Measurements from ENCODE around the gene GRIK1.

DNA sequence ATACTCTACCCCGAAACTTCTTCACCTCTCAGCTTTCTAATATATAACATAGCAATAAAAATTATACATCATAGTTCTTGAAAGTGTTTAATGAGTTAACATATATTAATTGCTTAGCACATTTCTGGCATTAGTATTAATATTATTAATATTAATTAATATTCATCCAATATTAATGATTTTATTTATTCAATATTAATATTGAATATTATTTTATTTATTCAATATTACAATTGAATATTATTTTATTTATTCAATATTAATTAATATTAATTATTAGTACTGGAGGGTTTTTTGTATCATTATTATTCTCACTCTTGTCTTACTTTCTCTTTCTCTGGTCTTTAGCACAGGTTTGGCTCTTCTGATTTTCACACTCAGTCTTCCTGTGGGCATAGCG is 105.2 kb downstream of the GRIK1 start:
- TF ChIP-seq, protein P1, sequence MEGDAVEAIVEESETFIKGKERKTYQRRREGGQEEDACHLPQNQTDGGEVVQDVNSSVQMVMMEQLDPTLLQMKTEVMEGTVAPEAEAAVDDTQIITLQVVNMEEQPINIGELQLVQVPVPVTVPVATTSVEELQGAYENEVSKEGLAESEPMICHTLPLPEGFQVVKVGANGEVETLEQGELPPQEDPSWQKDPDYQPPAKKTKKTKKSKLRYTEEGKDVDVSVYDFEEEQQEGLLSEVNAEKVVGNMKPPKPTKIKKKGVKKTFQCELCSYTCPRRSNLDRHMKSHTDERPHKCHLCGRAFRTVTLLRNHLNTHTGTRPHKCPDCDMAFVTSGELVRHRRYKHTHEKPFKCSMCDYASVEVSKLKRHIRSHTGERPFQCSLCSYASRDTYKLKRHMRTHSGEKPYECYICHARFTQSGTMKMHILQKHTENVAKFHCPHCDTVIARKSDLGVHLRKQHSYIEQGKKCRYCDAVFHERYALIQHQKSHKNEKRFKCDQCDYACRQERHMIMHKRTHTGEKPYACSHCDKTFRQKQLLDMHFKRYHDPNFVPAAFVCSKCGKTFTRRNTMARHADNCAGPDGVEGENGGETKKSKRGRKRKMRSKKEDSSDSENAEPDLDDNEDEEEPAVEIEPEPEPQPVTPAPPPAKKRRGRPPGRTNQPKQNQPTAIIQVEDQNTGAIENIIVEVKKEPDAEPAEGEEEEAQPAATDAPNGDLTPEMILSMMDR (conservative IDR thresholded peaks at IDR 0.05; ENCODE audit: low read length) = no peak
- no peak for TF ChIP-seq EZH2phosphoT487 (IDR thresholded peaks at IDR 0.05; ENCODE audit: borderline replicate concordance)

Data from Loucy (cell line).